Activated CD8-positive, alpha-beta T cell treated with anti-CD3 and anti-CD28 coated beads for 36 hours (primary cell): ENCODE results near the gene MUC4. TPM values are rescaled to one million over a fixed set of nuclear protein-coding genes. Genes with fewer than 3 reads are reported as not detected.
"Not testable (repeated sequence)": the region's sequence is repeated elsewhere in the genome, so short reads cannot be mapped to it uniquely, and the experiment has no call there.

Source experiments
- ATAC-seq: fragments of 200-7000 bp; cut with Tn5 transposase; one replicate; pipeline ENCODE4 v1.10.0; 2021; ENCODE audit warnings: mild to moderate bottlenecking, moderate library complexity
- CTCF ChIA-PET: fragments of 350-600 bp; sonication (Branson Sonifier 250); formaldehyde crosslinking; loops from one replicate; lab custom pipeline; 2021; ENCODE audit warnings: antibody characterized with exemption; lab: Charles Lee
- POLR2A ChIA-PET: fragments of 350-600 bp; sonication (Branson Sonifier 250); formaldehyde crosslinking; loops from one replicate; lab custom pipeline; 2021; ENCODE audit warnings: antibody characterized with exemption; lab: Charles Lee
- DNase-seq: peaks from one replicate; pipeline ENCODE4 v3.0.0-alpha.2; 2020
- H3K27ac Mint-ChIP-seq: one replicate; pipeline ENCODE4 v1.8.0; 2021; ENCODE audit warnings: mild to moderate bottlenecking, mixed read lengths
- H3K27me3 Mint-ChIP-seq: one replicate; pipeline ENCODE4 v1.8.0; 2021; ENCODE audit warnings: mixed read lengths
- H3K36me3 Mint-ChIP-seq: one replicate; pipeline ENCODE4 v1.8.0; 2021; ENCODE audit warnings: low read depth, mixed read lengths
- H3K4me1 Mint-ChIP-seq: one replicate; pipeline ENCODE4 v1.8.0; 2021; ENCODE audit warnings: low read depth, mixed read lengths
- H3K4me3 Mint-ChIP-seq: one replicate; pipeline ENCODE4 v1.8.0; 2021; ENCODE audit warnings: mild to moderate bottlenecking, moderate library complexity, mixed read lengths
- H3K9me3 Mint-ChIP-seq: one replicate; pipeline ENCODE4 v1.8.0; 2021; ENCODE audit warnings: mixed read lengths
- intact Hi-C: fragments of 100-400 bp; cut with micrococcal nuclease; formaldehyde crosslinking; loops from one replicate; pipeline ENCODE4 v1.10.0; 2022
- total RNA-seq, 2 experiments: library from RNA; stranded (reverse); gene quantifications; one replicate each; pipeline ENCODE4 v1.2.3, GENCODE V29; 2021
- TF ChIP-seq, protein P1 (sequence below): fragments of 200-600 bp; IDR thresholded peaks from one replicate; pipeline ENCODE4 v1.8.0; 2022; ENCODE audit warnings: antibody characterized with exemption, mild to moderate bottlenecking

MUC4 gene
- total RNA-seq, 2 experiments from 2014 or later, result 0.20 to 0.31 TPM

DNA sequence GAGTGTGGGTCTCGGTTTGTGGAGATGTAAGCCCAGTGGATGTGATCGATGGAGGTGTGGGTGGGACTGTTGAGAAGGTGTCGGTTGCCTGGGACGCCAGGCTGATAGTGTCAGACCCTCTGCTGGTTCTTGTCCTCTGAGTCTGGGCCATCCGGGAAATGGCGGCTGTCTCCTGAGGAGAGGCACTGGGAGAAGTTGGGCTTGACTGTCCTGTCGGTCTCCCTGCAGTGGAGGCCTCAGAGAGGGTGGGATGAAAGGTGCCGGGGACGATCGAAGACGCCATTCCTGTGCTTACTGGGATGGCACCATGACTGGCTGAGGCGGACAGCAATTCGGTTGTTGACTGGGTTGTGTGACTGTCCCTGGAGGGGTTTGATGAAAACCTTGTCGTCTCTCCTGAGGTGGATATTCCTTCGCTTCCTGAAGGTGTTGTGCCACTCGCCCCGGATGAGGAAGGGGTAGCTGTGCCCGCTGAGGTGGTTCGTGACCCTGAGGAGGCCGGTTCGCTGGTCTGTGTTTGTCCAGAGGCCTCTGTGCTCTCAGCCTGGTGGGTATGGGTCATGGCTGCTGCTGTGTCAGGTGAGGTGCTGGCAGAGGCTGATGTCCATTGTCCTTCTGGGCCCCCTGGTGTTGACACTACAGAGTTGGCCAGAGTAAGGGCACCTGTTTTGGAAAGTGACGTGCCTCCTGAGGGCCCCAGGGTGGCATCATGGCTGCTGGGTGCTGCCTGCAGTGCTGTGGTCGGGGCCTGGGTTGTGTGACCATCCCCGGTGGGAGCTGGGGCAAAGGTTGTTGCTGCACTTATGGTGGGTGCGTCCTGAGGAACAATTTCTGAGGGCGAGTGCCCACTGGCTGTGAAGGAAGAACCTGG lies 22.8 kb downstream of the MUC4 start:
- CTCF ChIA-PET, result no interaction called here
- H3K4me3 Mint-ChIP-seq, result no peak overlapping the region
- peaks cover 2% of the 10 kb centered on the region for H3K27me3 Mint-ChIP-seq
- H3K27ac Mint-ChIP-seq, result peak overlapping the region; percentile 84
- H3K36me3 Mint-ChIP-seq, result peaks cover 34% of the 10 kb centered on the region
- POLR2A ChIA-PET, result no interaction called here
- peaks cover 56% of the 10 kb centered on the region for H3K4me1 Mint-ChIP-seq
- intact Hi-C loops, result no loop called here
- ATAC-seq, result no peak
- H3K9me3 Mint-ChIP-seq, result peaks cover 35% of the 10 kb centered on the region
- TF ChIP-seq, protein P1, sequence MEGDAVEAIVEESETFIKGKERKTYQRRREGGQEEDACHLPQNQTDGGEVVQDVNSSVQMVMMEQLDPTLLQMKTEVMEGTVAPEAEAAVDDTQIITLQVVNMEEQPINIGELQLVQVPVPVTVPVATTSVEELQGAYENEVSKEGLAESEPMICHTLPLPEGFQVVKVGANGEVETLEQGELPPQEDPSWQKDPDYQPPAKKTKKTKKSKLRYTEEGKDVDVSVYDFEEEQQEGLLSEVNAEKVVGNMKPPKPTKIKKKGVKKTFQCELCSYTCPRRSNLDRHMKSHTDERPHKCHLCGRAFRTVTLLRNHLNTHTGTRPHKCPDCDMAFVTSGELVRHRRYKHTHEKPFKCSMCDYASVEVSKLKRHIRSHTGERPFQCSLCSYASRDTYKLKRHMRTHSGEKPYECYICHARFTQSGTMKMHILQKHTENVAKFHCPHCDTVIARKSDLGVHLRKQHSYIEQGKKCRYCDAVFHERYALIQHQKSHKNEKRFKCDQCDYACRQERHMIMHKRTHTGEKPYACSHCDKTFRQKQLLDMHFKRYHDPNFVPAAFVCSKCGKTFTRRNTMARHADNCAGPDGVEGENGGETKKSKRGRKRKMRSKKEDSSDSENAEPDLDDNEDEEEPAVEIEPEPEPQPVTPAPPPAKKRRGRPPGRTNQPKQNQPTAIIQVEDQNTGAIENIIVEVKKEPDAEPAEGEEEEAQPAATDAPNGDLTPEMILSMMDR, result no peak
- no peak for DNase-seq

DNA sequence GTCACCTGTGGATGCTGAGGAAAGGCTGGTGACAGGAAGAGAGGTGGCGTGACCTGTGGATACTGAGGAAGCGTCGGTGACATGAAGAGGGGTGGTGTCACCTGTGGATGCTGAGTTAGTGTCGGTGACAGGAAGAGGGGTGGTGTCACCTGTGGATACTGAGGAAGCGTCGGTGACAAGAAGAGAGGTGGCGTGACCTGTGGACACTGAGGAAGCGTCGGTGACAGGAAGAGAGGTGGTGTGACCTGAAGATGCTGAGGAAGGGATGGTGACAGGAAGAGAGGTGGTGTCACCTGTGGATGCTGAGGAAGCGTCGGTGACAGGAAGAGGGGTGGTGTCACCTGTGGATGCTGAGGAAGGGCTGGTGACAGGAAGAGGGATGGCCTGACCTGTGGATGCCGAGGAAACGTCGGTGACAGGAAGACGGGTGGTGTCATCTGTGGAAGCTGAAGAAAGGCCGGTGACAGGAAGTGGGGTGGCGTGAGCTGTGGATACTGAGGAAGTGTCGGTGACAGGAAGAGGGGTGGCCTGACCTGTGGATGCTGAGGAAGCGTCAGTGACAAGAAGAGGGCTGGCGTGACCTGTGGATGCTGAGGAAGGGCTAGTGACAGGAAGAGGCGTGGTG lies 25.8 kb downstream of the MUC4 start:
- peak overlapping the region; percentile 84 for H3K27ac Mint-ChIP-seq
- ATAC-seq, H3K27me3 Mint-ChIP-seq, CTCF ChIA-PET, POLR2A ChIA-PET, H3K4me3 Mint-ChIP-seq, intact Hi-C loops, DNase-seq: not testable (repeated sequence)
- peaks cover 49% of the 10 kb centered on the region for H3K36me3 Mint-ChIP-seq
- H3K9me3 Mint-ChIP-seq, result peaks cover 54% of the 10 kb centered on the region
- peaks cover 72% of the 10 kb centered on the region for H3K4me1 Mint-ChIP-seq

DNA sequence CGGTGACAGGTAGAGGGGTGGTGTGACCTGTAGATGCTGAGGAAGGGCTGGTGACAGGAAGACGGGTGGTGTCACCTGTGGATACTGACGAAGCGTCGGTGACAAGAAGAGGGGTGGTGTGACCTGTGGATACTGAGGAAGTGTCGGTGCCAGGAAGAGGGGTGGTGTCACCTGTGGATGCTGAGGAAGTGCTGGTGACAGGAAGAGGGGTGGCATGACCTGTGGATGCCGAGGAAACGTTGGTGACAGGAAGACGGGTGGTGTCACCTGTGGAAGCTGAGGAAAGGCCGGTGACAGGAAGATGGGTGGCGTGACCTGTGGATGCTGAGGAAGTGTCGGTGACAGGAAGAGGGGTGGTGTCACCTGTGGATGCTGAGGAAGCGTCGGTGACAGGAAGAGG lies 27.7 kb downstream of the MUC4 start:
- peaks cover 58% of the 10 kb centered on the region for H3K9me3 Mint-ChIP-seq

DNA sequence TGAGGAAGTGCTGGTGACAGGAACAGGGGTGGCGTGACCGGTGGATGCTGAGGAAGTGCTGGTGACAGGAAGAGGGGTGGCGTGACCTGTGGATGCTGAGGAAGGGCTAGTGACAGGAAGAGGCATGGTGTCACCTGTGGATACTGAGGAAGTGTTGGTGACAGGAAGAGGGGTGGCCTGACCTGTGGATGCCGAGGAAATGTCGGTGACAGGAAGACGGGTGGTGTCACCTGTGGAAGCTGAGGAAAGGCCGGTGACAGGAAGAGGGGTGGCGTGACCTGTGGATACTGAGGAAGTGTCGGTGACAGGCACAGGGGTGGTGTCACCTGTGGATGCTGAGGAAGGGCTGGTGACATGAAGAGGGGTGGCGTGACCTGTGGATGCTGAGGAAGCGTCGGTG lies 30.5 kb downstream of the MUC4 start:
- intact Hi-C loops, ATAC-seq, POLR2A ChIA-PET, H3K27me3 Mint-ChIP-seq, H3K4me3 Mint-ChIP-seq, DNase-seq, CTCF ChIA-PET: not testable (repeated sequence)
- Mint-ChIP-seq H3K9me3 (peaks cover 57% of the 10 kb centered on the region), H3K27ac (peak overlapping the region; percentile 53), H3K4me1 (peaks cover 51% of the 10 kb centered on the region), H3K36me3 (peaks cover 42% of the 10 kb centered on the region)

More for the DNA sequence above, 27.7 kb downstream of the MUC4 start:
- CTCF ChIA-PET, POLR2A ChIA-PET, ATAC-seq, H3K27me3 Mint-ChIP-seq, H3K4me3 Mint-ChIP-seq, intact Hi-C loops, DNase-seq: not testable (repeated sequence)
- Mint-ChIP-seq H3K27ac (peak overlapping the region; percentile 76), H3K4me1 (peaks cover 66% of the 10 kb centered on the region), H3K36me3 (peaks cover 54% of the 10 kb centered on the region)

DNA sequence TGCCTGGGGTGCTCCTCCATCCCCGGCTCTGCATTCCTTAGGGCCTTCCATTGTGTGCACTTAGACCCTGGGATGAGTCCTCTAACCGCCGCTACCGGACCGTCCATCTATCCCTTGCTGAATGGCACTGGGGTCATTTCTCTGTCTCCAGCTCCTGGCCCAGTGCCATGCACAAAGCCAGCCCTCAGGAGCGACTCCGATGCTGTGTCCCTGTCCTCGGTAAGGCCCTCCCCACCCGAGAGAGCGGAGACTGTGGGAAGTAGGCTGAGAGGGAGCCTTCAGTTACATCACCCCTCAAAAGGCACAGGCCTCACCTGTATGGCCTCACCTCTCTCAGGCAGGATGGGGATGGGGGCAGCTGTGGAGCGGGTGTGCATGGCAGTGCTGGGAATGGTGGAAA lies 33.8 kb downstream of the MUC4 start:
- CTCF ChIA-PET, result no interaction called here
- intact Hi-C loops, result no loop called here
- POLR2A ChIA-PET, result no interaction called here

DNA sequence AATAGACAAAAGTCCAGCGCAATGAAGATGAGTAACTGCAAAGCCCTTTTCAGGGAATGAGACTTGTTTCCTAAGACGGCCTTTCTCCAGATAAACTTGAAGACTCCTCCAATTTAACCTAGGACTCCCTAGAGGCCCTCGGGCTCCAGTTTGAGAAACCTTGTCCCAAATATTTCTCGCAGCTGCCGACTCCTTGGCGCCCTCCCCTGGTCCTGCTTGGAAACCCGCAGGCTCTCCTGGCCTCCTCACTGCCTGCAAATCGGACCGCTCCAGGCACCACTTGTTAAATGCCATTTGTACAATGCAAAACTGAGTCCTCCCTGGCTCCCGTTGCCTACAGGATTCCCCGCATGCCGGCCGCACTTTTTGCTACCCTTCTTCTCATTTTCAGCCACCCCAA lies 36.8 kb downstream of the MUC4 start:
- DNase-seq (peak; percentile 52), ATAC-seq (peak; percentile 10)
- no peak overlapping the region for H3K27ac Mint-ChIP-seq
- POLR2A ChIA-PET, result no interaction called here
- peaks cover 2% of the 10 kb centered on the region for H3K4me1 Mint-ChIP-seq
- no peak overlapping the region for H3K4me3 Mint-ChIP-seq
- TF ChIP-seq, protein P1, result peak; percentile 29
- intact Hi-C loops, result no loop called here
- no peaks in the 10 kb centered on the region for H3K36me3 Mint-ChIP-seq
- no peaks in the 10 kb centered on the region for H3K27me3 Mint-ChIP-seq
- H3K9me3 Mint-ChIP-seq, result peaks cover 10% of the 10 kb centered on the region
- CTCF ChIA-PET, result no interaction called here

More for the DNA sequence above, 33.8 kb downstream of the MUC4 start:
- no peak for ATAC-seq
- no peaks in the 10 kb centered on the region for H3K27me3 Mint-ChIP-seq
- H3K4me1 Mint-ChIP-seq, result peaks cover 25% of the 10 kb centered on the region
- DNase-seq, result no peak
- peaks cover 18% of the 10 kb centered on the region for H3K36me3 Mint-ChIP-seq
- H3K9me3 Mint-ChIP-seq, result peaks cover 31% of the 10 kb centered on the region
- no peak overlapping the region for H3K4me3 Mint-ChIP-seq
- peak overlapping the region; percentile 76 for H3K27ac Mint-ChIP-seq
- TF ChIP-seq, protein P1, result no peak
